ENCODE data around the gene LARGE1. TPM values are rescaled to one million over a fixed set of nuclear protein-coding genes. Genes with fewer than 3 reads are reported as not detected.
A peak's percentile ranks its signal among the peaks of the same experiment; 100 is the strongest.

The LARGE1 gene
- total RNA-seq, 1 donor from 2014 or later = 27.4 TPM

DNA sequence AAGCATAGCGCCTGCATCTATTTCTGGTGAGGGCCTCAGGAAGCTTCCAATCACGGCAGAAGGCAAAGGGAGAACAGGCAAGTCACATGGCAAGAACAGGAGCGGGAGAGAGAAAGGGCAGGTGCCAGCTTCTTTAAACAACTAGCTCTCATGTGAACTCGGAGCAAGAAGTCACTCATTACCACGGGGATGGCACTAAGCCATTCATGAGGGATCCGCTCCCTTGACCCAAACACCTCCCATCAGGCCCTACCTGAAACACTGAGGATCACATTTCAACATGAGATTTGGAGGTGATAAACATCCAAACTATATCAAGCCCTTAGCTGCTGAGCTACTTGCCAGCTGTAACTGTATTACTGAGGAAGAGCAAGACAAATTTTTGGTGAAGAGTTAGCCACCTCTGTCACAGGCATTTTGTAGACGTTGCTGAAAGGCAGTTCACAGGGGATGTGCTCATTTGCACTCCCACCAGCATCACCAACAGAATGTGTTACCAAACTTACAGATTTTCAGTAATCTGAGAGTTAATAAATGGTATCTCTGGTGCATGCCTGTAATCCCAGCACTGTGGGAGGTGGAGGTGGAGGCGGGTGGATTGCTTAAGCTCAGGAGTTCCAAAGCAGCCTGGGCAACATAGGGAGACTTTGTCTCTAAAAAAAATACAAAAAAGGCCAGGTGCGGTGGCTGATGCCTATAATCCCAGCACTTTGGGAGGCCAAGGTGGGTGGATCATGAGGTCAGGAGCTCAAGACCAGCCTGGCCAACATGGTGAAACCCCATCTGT lies 398.2 kb downstream of the LARGE1 start:
- no peaks in the 10 kb centered on the region for H3K9me3 ChIP-seq
- ATAC-seq (no peak), DNase-seq (no peak)
- no peak overlapping the region for H3K27ac ChIP-seq
- no peaks in the 10 kb centered on the region for H3K36me3 ChIP-seq
- no peaks in the 10 kb centered on the region for H3K27me3 ChIP-seq (ENCODE audit: low read depth)
- no peaks in the 10 kb centered on the region for H3K4me1 ChIP-seq
- no peak for TF ChIP-seq CTCF (IDR thresholded peaks at IDR 0.05)
- intact Hi-C loops (cut with DNase I) = no loop called here
- no peak overlapping the region for H3K4me3 ChIP-seq

- DNase-seq = no peak
- ATAC-seq = no peak
- Histone ChIP-seq H3K4me3 (no peak overlapping the region), H3K4me1 (no peaks in the 10 kb centered on the region), H3K27me3 (ENCODE audit: low read depth) (no peaks in the 10 kb centered on the region), H3K9me3 (no peaks in the 10 kb centered on the region), H3K27ac (no peak overlapping the region), H3K36me3 (no peaks in the 10 kb centered on the region)
- intact Hi-C loops (cut with DNase I) = no loop called here
- no peak for TF ChIP-seq CTCF (IDR thresholded peaks at IDR 0.05)
Measured at GRCh38 chr22:33520904-33521780, 399.1 kb downstream of the LARGE1 start.

DNA sequence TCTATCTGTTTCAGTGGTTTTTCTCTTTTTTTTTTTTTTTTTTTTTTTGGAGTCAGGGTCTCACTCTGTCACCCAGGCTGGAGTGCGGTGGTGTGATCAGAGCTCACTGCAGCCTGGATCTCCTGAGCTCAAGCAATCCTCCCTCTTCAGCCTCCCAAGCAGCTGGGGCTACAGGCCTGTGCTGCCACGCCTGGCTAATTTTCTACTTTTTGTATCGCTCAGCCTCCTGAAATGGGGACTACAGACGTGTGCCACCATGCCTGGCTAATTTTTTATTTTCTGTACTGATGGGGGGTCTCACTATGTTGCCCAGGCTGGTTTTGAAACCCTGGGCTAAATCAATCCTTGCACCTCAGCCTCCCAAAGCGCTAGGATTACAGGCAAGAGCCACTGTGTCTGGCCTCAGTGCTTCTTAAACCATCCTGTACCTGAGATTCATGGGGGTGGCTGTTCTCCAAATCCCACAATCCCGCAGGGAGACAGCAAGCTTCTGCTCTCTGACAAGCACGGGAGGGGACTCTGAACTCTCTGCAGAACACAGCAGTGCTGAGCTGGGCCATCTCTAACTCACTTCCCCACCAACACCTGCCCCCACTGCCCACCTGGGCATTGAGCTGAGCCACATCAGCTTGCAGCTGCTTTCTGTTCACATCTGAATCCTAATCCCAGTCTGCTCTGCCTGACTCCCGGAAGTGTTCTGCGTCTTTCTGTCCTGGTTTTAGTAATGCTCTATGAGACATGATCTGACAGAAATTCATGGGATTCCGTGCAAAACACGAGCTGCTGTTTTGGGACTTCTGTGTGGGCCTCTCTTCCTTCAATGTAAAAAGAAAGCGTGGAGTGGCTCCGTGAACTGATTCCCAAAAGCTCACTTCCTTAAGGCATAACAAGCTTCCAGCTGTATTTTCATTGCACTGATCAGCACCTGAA lies 400.0 kb downstream of the LARGE1 start:
- ATAC-seq = no peak
- Histone ChIP-seq H3K9me3 (no peaks in the 10 kb centered on the region), H3K27me3 (ENCODE audit: low read depth) (no peaks in the 10 kb centered on the region), H3K4me3 (no peak overlapping the region), H3K27ac (no peak overlapping the region), H3K36me3 (no peaks in the 10 kb centered on the region), H3K4me1 (no peaks in the 10 kb centered on the region)
- DNase-seq = no peak
- TF ChIP-seq CTCF (IDR thresholded peaks at IDR 0.05) = no peak
- intact Hi-C loops (cut with DNase I) = no loop called here

- peak; percentile 53 for TF ChIP-seq CTCF (IDR thresholded peaks at IDR 0.05)
- Histone ChIP-seq H3K27ac (no peak overlapping the region), H3K4me1 (no peaks in the 10 kb centered on the region), H3K27me3 (ENCODE audit: low read depth) (no peaks in the 10 kb centered on the region), H3K36me3 (no peaks in the 10 kb centered on the region), H3K9me3 (no peaks in the 10 kb centered on the region), H3K4me3 (no peak overlapping the region)
- peak; percentile 41 to 42 for ATAC-seq
- DNase-seq = no peak
- intact Hi-C loops (cut with DNase I) = no loop called here
Measured at GRCh38 chr22:33519071-33519973, 401.0 kb downstream of the LARGE1 start.

Data from lower lobe of right lung (tissue), 2 donors.